ENCODE data around the gene EGFL7. TPM values are rescaled to one million over a fixed set of nuclear protein-coding genes. Genes with fewer than 3 reads are reported as not detected.
A peak's percentile ranks its signal among the peaks of the same experiment; 100 is the strongest.

EGFL7 gene
- total and polyA plus RNA-seq, 10 of the 15 experiments (the other 5 are each of a cell fraction or from before 2014, with no cell fraction given), result 0.06 to 0.46 (median 0.19) TPM; not detected in 5

GRCh38 chr9:136695955-136696354 is 33.2 kb downstream of the EGFL7 start:
- BruUV-seq (replicated peaks), result no TSS peak
- POLR2A ChIA-PET, result no interaction called here
- WGBS (ENCODE audit: insufficient coverage, insufficient replicate concordance, low lambda C conversion rate, missing lambda C conversion rate), result 24% methylated on average over 23 of the region's 23 CpGs
- TF ChIP-seq TCF3 (IDR thresholded peaks at IDR 0.05; ENCODE audit: borderline replicate concordance, insufficient read depth, low read depth, low read length), result peak; percentile 68; the same call in 1 of the 2 replicates
- TF ChIP-seq HSF1 (IDR thresholded peaks at IDR 0.05; ENCODE audit: low read depth, low read length), result no peak
- Histone ChIP-seq H3K4me3 (no peak overlapping the region), H2AFZ (ENCODE audit: control insufficient read depth, low read depth, low read length) (no peak overlapping the region), H3K9me3 (replicated peaks; ENCODE audit: control insufficient read depth, insufficient read depth, low read length) (no peaks in the 10 kb centered on the region), H3K27ac (ENCODE audit: control insufficient read depth, insufficient read depth) (no peak overlapping the region), H3K79me2 (ENCODE audit: control insufficient read depth, insufficient read depth, low read length) (no peaks in the 10 kb centered on the region), H4K20me1 (ENCODE audit: control insufficient read depth, insufficient read depth) (no peaks in the 10 kb centered on the region), H3K27me3 (replicated peaks in 1 of 2; ENCODE audit: control insufficient read depth in 2 of 2, insufficient read depth in 2 of 2, low read length in 1 of 2) (no peaks in the 10 kb centered on the region), H3K9ac (ENCODE audit: control insufficient read depth, insufficient read depth, low read length) (no peak overlapping the region), H3K4me2 (ENCODE audit: control insufficient read depth, insufficient read depth) (no peak overlapping the region), H3K36me3 (ENCODE audit: control insufficient read depth in 2 of 2, insufficient read depth in 2 of 2, low read length in 1 of 2) (no peaks in the 10 kb centered on the region), H3K4me1 (ENCODE audit: control insufficient read depth, insufficient read depth, low read length) (peaks cover 13% of the 10 kb centered on the region)
- DNase-seq (ENCODE audit: low read depth, low spot score) (no peak), FAIRE-seq (no peak), ATAC-seq (0 out of 3 replicates have a peak, but pooled peaks have one; percentile 3)
- RAD21 ChIA-PET (ENCODE audit: unreplicated experiment), result no interaction called here
- CTCF ChIA-PET, result interaction anchor here (1.4 to 1.9 kb wide), 2 partner anchors 24 to 31 kb away, joined by 4 read pairs; no protein-coding TSS in a partner anchor
- intact Hi-C loops (cut with micrococcal nuclease; ENCODE audit: unreplicated experiment) (no loop called here), in situ Hi-C loops (cut with MboI) (no loop called here)
- SMC1A ChIA-PET (ENCODE audit: uncharacterized antibody, unreplicated experiment), result no interaction called here

- no peak for FAIRE-seq
- Histone ChIP-seq H4K20me1 (ENCODE audit: control insufficient read depth, insufficient read depth) (no peaks in the 10 kb centered on the region), H2AFZ (ENCODE audit: control insufficient read depth, low read depth, low read length) (no peak overlapping the region), H3K4me3 (no peak overlapping the region), H3K9me3 (replicated peaks; ENCODE audit: control insufficient read depth, insufficient read depth, low read length) (no peaks in the 10 kb centered on the region), H3K36me3 (ENCODE audit: control insufficient read depth in 2 of 2, insufficient read depth in 2 of 2, low read length in 1 of 2) (no peaks in the 10 kb centered on the region), H3K79me2 (ENCODE audit: control insufficient read depth, insufficient read depth, low read length) (no peaks in the 10 kb centered on the region), H3K27ac (ENCODE audit: control insufficient read depth, insufficient read depth) (no peak overlapping the region), H3K4me1 (ENCODE audit: control insufficient read depth, insufficient read depth, low read length) (peaks cover 17% of the 10 kb centered on the region), H3K4me2 (ENCODE audit: control insufficient read depth, insufficient read depth) (no peak overlapping the region), H3K9ac (ENCODE audit: control insufficient read depth, insufficient read depth, low read length) (no peak overlapping the region), H3K27me3 (replicated peaks in 1 of 2; ENCODE audit: control insufficient read depth in 2 of 2, insufficient read depth in 2 of 2, low read length in 1 of 2) (no peaks in the 10 kb centered on the region)
- BruUV-seq (replicated peaks), result no TSS peak
- WGBS (ENCODE audit: insufficient coverage, insufficient replicate concordance, low lambda C conversion rate, missing lambda C conversion rate), result 33% methylated on average over 9 of the region's 9 CpGs
- ATAC-seq, result no peak
- in situ Hi-C loops (cut with MboI) (no loop called here), intact Hi-C loops (cut with micrococcal nuclease; ENCODE audit: unreplicated experiment) (no loop called here)
- ChIA-PET SMC1A (ENCODE audit: uncharacterized antibody, unreplicated experiment) (no interaction called here), RAD21 (ENCODE audit: unreplicated experiment) (no interaction called here), POLR2A (no interaction called here), CTCF (interaction anchor here (1.9 kb wide), 1 partner anchor 30 kb away, joined by 4 read pairs; no protein-coding TSS in a partner anchor)
- DNase-seq (ENCODE audit: low read depth, low spot score), result no peak
- TF ChIP-seq RAD21 (IDR thresholded peaks at IDR 0.05; ENCODE audit: insufficient read depth, low read depth, low read length), result no peak
- no peak for TF ChIP-seq ZNF687 (IDR thresholded peaks at IDR 0.05)
- no peak for TF ChIP-seq ZNF384 (IDR thresholded peaks at IDR 0.05; ENCODE audit: borderline replicate concordance, low read depth, low read length)
- TF ChIP-seq ESRRA (IDR thresholded peaks at IDR 0.05; ENCODE audit: low read length), result no peak
- no peak for TF ChIP-seq RELA (IDR thresholded peaks at IDR 0.05; ENCODE audit: borderline replicate concordance, partially characterized antibody)
- TF ChIP-seq STAT3 (IDR thresholded peaks at IDR 0.05; ENCODE audit: low read depth, low read length), result no peak
- no peak for TF ChIP-seq CBFB (IDR thresholded peaks at IDR 0.05; ENCODE audit: low read depth)
- TF ChIP-seq NFYB (IDR thresholded peaks at IDR 0.05; ENCODE audit: insufficient read depth, low read depth, low read length), result no peak
- TF ChIP-seq SIN3A (IDR thresholded peaks at IDR 0.05; ENCODE audit: low read depth, low read length), result no peak
- TF ChIP-seq CREM (IDR thresholded peaks at IDR 0.05; ENCODE audit: low read depth), result no peak
Measured at GRCh38 chr9:136696502-136696901, 33.8 kb downstream of the EGFL7 start.

All from GM12878 (cell line).